ENCODE measurements around the gene ZNF823.
"Not testable (repeated sequence)": the region's sequence is repeated elsewhere in the genome, so short reads cannot be mapped to it uniquely, and the experiment has no call there.

DNA sequence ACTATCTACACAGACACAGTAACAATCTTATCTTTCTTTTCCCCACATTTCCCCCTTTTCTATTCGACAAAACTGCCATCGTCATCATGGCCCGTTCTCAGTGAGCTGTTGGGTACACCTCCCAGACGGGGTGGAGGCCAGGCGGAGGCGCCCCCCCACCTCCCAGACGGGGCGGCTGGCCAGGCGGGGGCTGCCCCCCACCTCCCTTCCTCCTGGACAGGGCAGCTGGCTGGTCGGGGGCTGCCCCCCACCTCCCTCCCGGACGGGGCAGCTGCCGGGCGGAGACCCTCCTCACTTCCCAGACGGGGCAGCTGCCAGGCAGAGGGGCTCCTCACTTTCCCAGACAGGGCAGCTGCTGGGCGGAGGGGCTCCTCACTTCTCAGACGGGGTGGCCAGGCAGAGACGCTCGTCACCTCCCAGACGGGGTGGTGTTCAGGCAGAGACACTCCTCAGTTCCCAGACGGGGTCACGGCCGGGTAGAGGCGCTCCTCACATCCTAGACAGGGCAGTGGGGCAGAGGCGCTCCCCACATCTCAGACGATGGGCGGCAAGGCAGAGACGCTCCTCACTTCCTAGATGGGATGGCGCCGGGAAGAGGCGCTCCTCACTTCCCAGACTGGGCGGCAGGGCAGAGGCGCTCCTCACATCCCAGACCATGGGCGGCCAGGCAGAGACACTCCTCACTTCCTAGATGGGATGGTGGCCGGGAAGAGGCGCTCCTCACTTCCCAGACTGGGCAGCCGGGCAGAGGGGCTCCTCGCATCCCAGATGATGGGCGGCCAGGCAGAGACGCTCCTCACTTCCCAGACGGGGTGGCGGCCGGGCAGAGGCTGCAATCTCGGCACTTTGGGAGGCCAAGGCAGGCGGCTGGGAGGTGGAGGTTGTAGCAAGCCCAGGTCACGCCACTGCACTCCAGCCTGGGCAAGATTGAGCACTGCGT lies 61.8 kb downstream of the ZNF823 start:
- TF ChIP-seq, protein P1, sequence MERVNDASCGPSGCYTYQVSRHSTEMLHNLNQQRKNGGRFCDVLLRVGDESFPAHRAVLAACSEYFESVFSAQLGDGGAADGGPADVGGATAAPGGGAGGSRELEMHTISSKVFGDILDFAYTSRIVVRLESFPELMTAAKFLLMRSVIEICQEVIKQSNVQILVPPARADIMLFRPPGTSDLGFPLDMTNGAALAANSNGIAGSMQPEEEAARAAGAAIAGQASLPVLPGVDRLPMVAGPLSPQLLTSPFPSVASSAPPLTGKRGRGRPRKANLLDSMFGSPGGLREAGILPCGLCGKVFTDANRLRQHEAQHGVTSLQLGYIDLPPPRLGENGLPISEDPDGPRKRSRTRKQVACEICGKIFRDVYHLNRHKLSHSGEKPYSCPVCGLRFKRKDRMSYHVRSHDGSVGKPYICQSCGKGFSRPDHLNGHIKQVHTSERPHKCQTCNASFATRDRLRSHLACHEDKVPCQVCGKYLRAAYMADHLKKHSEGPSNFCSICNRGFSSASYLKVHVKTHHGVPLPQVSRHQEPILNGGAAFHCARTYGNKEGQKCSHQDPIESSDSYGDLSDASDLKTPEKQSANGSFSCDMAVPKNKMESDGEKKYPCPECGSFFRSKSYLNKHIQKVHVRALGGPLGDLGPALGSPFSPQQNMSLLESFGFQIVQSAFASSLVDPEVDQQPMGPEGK (CRISPR knock-in tag; IDR thresholded peaks at IDR 0.05; ENCODE audit: borderline replicate concordance), result not testable (repeated sequence)
- not testable (repeated sequence) for TF ChIP-seq ZFP30, CSDC2, ZFP3 (CRISPR knock-in tag; IDR thresholded peaks at IDR 0.05)
- TF ChIP-seq, protein P2, sequence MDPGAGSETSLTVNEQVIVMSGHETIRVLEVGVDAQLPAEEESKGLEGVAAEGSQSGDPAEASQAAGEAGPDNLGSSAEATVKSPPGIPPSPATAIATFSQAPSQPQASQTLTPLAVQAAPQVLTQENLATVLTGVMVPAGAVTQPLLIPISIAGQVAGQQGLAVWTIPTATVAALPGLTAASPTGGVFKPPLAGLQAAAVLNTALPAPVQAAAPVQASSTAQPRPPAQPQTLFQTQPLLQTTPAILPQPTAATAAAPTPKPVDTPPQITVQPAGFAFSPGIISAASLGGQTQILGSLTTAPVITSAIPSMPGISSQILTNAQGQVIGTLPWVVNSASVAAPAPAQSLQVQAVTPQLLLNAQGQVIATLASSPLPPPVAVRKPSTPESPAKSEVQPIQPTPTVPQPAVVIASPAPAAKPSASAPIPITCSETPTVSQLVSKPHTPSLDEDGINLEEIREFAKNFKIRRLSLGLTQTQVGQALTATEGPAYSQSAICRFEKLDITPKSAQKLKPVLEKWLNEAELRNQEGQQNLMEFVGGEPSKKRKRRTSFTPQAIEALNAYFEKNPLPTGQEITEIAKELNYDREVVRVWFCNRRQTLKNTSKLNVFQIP (CRISPR knock-in tag; IDR thresholded peaks at IDR 0.05; ENCODE audit: borderline replicate concordance, low read depth), result not testable (repeated sequence)
